Retina (tissue), 1 donor: ENCODE measurements around the gene PDZD2.
A peak's percentile ranks its signal among the peaks of the same experiment; 100 is the strongest.
"Not testable (repeated sequence)": the region's sequence is repeated elsewhere in the genome, so short reads cannot be mapped to it uniquely, and the experiment has no call there.

ENCODE experiments used
- DNase-seq: peaks from one replicate; pipeline ENCODE4 v3.0.0-alpha.2; 2016

Gene PDZD2

GRCh38 chr5:31771500-31771899 is 132.6 kb downstream of the PDZD2 start:
- no peak for DNase-seq

DNA sequence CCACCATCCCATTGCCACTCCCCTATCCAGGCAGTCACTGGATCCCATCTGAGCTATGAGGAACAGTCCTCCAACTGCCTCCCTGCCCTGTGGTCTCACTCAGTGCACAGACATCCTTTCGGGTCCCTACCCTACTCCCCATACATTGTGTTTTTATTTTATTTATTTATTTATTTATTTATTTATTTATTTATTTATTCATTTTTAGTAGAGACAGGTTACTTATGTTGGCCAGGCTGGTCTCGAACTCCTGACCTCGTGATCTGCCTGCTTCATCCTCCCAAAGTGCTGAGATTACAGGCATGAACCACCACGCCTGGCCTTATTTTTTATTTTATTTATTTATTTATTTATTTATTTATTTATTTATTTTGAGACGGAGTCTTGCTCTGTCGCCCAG is 137.4 kb downstream of the PDZD2 start:
- DNase-seq: not testable (repeated sequence)

- no peak for DNase-seq
These were observed 138.2 kb downstream of the PDZD2 start for GRCh38 chr5:31776976-31777651.

GRCh38 chr5:31781772-31782171 is 142.8 kb downstream of the PDZD2 start:
- DNase-seq: no peak

DNA sequence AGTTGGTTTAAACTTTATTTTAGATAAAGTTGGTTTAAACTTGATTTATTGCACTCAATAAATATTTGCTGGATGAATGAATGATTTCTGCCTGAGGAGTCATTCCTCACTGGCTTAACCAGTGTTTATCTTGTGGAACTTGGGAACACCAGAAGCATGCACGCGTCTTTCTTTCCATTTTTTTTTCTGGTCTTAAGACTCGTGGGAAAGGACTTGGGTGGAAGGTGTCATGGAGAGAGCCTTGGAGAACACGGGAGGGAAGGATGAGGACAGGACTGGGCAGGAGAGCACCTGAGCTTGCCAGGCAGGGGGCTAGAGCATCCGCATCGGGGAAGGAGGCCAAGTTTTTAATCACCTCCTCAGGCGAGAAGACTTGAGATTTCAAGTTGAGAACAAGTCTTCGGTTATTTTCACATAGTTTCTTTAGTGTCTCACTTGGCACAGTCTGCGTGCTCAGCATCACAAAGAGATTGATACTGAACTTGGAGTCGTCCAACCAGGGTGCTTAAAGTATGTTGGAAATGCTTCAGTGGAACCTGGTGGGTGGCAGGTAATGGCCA is 144.2 kb downstream of the PDZD2 start:
- no peak for DNase-seq

DNA sequence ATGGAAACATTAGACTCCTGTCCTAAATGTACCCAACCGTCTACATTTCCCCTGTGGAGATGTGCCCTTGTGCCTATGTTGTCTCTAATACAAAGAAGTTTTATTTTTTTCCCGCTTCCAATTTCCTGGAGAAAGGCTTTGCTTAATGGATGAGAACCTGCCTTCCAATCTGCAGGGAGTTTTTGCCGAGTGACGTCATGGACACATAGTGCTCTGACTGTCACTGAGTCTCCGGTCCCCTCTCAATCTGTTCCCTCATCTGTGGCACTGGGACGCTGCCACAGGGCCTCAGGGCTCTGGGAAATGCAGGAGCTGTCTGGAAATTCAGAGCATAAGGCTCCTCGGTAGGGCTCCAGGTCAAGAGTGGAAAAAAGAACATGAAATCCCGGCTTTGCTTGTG is 144.8 kb downstream of the PDZD2 start:
- no peak for DNase-seq

DNA sequence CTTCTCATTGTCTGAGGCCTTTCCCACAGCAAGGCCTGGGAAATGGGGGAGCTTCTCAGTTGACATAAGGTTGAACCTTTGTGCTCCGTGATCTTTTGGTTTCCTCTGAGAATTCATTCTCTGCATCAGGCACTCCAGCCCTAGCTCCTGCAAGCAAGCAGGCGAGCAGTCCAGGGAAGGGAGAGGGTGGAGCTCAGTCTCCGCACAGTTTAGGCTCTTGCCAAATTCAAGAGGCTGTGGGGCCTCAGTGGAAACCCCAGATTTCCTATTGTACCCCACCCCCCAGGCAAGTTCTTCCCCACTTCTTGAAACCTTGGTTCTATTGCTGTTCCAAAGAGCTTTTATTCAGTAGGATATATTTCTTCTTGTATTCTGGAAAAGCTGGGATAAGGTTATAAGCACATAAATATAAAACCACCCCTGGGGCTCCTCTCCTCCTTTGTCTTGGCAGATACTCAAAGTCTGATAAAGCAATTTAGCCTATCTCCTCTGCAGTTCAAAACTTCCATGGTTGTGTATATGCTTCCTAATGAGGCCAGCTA is 147.2 kb downstream of the PDZD2 start:
- no peak for DNase-seq

DNA sequence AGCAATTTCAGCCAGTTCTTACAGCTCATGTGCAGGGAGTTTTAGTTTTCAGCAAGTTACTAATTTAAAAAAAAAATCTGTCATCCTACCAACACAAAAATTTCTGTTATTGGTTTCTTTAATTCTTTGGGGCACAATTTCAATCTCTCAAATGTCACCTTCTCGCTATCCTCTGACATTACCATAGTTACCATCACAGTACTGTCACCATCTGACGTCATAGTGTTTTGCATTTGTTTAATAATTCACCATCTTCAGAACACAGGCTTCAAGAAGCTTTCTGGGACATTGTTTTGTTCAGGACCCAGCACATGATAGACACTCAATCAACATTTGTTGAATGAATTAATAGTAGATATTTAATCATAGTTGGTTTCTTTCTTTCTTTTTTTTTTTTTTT is 155.1 kb downstream of the PDZD2 start:
- no peak for DNase-seq

- no peak for DNase-seq
These were observed 159.2 kb downstream of the PDZD2 start for GRCh38 chr5:31798168-31798567.

GRCh38 chr5:31800351-31800750 is 161.4 kb downstream of the PDZD2 start:
- DNase-seq: no peak

GRCh38 chr5:31805785-31806400 is 167.0 kb downstream of the PDZD2 start:
- DNase-seq: no peak

- DNase-seq: no peak
These were observed 167.6 kb downstream of the PDZD2 start for GRCh38 chr5:31806561-31806960.

GRCh38 chr5:31807789-31808540 is 169.0 kb downstream of the PDZD2 start:
- no peak for DNase-seq

DNA sequence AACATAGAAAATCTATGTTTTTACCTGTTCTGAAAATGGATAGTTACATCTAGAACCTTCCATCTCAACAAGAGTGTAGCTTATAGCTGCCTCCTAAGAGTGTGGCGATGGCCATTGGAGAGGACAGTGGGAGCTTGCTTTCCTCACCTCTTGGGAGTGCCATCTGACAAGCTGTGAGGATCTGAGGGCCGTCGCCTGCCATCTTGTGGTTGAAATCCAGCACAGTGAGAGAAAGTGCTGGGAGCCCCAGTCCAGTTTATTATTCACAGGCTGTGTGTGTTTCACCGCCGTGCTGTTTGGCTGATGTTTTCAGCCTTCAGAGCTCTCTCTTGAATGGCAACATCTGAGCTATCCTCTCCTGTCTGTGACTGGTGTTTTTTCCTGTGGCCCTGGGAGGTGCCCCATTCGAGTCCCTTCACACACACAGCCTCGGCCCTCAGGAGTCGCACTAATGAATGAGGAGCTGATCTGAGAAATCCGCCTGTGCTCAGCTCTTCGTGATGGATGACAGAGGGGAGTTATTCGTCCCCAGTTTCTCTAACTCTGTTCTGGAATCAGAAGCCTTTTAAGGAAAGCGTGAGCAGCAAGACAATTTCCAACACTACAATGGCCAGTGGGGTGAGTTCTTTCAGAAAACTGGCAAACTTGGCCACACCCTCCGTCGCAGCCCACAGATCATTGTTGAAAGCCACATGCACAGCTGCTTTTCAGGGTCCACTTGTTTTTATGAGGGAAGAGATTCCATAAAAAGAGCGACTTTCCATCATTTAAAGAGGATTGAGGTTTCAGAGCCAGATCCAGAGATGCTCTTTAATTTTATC is 170.3 kb downstream of the PDZD2 start:
- peak; percentile 81 for DNase-seq

GRCh38 chr5:31811210-31811609 is 172.3 kb downstream of the PDZD2 start:
- DNase-seq: no peak

DNA sequence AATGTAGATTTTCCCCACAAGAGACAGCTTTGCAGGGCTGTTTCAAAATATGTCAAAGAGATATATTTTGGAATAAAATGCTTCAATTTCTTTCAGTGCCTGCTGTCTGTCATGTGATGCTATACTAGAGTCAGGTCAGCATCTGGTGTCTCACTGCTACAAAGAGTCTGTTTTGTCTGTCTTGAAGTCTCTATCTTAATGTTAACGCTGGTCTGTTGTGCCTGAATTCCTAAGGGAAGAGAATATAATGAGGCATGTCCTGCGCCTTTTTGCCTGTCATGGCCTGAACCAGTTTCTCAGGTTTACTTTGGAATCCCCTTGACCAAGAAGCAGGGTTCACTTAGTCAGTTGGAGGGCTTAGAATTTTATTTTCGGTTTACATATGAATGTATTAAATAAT is 176.4 kb downstream of the PDZD2 start:
- DNase-seq: no peak

GRCh38 chr5:31819926-31820516 is 181.1 kb downstream of the PDZD2 start:
- no peak for DNase-seq

DNA sequence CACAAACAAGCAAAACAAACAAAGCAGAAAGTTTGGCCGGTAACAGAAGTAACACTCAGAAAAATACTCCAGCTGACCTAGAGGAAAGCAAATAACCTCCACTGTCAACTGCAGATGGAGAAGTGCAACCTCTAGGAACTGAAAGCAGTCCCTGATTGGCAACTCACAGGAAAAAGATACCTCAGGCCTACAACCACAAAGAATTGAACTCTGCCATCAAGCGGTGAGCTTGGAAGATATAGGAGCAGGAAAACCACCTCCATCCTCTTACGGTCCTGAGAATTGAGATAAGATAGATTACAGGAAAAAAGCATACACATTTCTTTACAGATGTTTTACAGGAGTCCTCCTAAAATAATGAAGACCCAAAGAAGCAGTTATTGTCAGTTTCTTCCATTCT is 184.5 kb downstream of the PDZD2 start:
- DNase-seq: no peak

GRCh38 chr5:31824869-31825517 is 186.1 kb downstream of the PDZD2 start:
- no peak for DNase-seq

DNA sequence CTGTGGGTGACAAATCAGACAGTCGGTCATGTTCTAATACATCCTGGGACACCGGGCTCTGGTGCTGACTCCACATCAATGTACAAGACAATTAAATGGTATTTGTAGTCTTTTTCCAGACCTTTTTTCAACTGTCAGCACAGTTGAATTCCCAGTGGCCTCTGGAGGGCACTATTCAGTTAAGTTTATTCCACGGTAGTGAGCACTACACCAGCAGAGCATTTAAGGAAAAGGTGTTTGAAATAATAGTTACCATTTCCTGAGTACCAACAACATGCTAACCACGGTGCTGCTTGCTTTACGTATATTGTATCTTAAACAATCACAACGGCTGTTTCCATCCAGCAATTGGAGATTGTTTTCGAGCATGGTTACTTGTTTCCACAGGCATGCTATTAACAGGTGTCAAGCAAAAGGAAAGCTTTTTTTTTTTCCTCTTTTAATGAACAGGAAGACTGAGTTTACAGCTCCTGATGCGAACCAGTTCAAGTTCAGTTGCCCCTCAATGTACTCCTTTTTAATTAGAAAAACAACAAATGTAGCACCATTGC is 186.7 kb downstream of the PDZD2 start:
- peak; percentile 65 for DNase-seq

DNA sequence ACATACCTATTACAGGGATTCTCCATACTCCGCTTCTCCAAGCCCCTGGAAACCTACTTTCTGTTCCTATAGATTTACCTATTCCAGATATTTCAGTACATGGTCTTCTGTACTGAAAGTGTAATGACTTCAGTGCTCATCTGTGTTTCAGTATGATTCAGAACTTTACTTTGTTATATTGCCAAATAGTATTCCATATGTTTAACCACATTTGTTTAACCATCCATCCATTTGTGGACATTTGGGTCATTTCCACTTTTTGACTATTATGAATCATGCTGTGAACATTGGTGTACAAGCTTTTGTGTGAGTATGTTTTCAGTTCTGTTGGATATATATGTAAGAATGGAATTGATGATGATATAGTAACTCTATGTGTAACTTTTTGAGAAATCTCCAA is 188.9 kb downstream of the PDZD2 start:
- DNase-seq: no peak
